ENCODE results near the gene BCKDHA. TPM values are rescaled to one million over a fixed set of nuclear protein-coding genes. Genes with fewer than 3 reads are reported as not detected.

The BCKDHA gene
- total and polyA plus RNA-seq, 9 of the 15 experiments (the other 6 are each of a cell fraction or from before 2014, with no cell fraction given), result 4.5 to 52.5 (median 14.1) TPM

- TF ChIP-seq FOXM1 (IDR thresholded peaks at IDR 0.05; ENCODE audit: low read depth) (no peak), FOXM1 (CRISPR knock-in tag; IDR thresholded peaks at IDR 0.05; ENCODE audit: low read depth) (no peak), THRA (IDR thresholded peaks at IDR 0.05) (no peak), ZNF586 (CRISPR knock-in tag; conservative IDR thresholded peaks at IDR 0.05) (no peak)
Observed at GRCh38 chr19:41356984-41357739, 40.5 kb upstream of the BCKDHA start (continued).

- no peaks in the 10 kb centered on the region for H4K20me1 ChIP-seq (replicated peaks; ENCODE audit: control insufficient read depth, insufficient read depth, low read length)
- no TSS peak for BruUV-seq (replicated peaks)
- 82% methylated on average over 11 of the region's 13 CpGs for WGBS (ENCODE audit: insufficient coverage, low coverage, missing lambda C conversion rate)
- intact Hi-C loops (cut with micrococcal nuclease), result no loop called here
- in situ Hi-C loops (cut with MboI), result no loop called here
- H3K4me3 ChIP-seq, result no peak overlapping the region
- H3K4me1 ChIP-seq (replicated peaks in 1 of 2; ENCODE audit: control insufficient read depth in 2 of 2, insufficient read depth in 2 of 2, low read length in 2 of 2), result peaks cover 9 to 26% of the 10 kb centered on the region in 2 experiments; a peak in 4 of 5 replicates
- ATAC-seq (no peak), FAIRE-seq (no peak), DNase-seq (ENCODE audit: extremely low read depth in 1 of 4, low spot score in 3 of 4) (no peak)
- peak overlapping the region in 1 of 2 experiments; percentile 69; a peak in 2 of 4 replicates for H3K9ac ChIP-seq (ENCODE audit: insufficient read depth in 1 of 2, low read depth in 2 of 2, low read length in 2 of 2)
- POLR2A ChIA-PET, result interaction anchor here (0.7 kb wide), 1 partner anchor 478 kb away, joined by 5 read pairs; no protein-coding TSS in a partner anchor
- H2AFZ ChIP-seq (ENCODE audit: low read depth, low read length), result no peak overlapping the region
- H3K9me3 ChIP-seq (replicated peaks; ENCODE audit: control insufficient read depth, insufficient read depth, low read depth, low read length), result no peaks in the 10 kb centered on the region
- H3K79me2 ChIP-seq (ENCODE audit: control insufficient read depth, insufficient read depth, low read length), result peaks cover 17% of the 10 kb centered on the region
- no peaks in the 10 kb centered on the region for H3K9me1 ChIP-seq (ENCODE audit: control insufficient read depth, insufficient read depth, low read length)
- TF ChIP-seq HLTF (IDR thresholded peaks at IDR 0.05) (no peak), POLR2G (IDR thresholded peaks at IDR 0.05; ENCODE audit: low read depth, low read length) (peak; percentile 53), ZKSCAN1 (IDR thresholded peaks at IDR 0.05; ENCODE audit: low read depth, low read length) (no peak), SFPQ (IDR thresholded peaks at IDR 0.05; ENCODE audit: low read depth, low read length) (no peak)
- peaks cover 14% of the 10 kb centered on the region; the same call in 1 of the 3 replicates for H3K36me3 ChIP-seq (ENCODE audit: control insufficient read depth, insufficient read depth, low read length)
- H3K27ac ChIP-seq (ENCODE audit: extremely low read depth, low read depth, low read length), result no peak overlapping the region
- CTCF ChIA-PET (ENCODE audit: low intra/inter-chr PET ratio), result no interaction called here
- no peaks in the 10 kb centered on the region for H3K27me3 ChIP-seq (ENCODE audit: control insufficient read depth in 2 of 2, insufficient read depth in 2 of 2, low read length in 2 of 2)
- H3K4me2 ChIP-seq (ENCODE audit: insufficient read depth, low read length), result no peak overlapping the region
Observed at GRCh38 chr19:41357746-41358145, 39.9 kb upstream of the BCKDHA start.

All from K562 (cell line).